AG09309 (cell line): ENCODE measurements around the gene HELZ.
"Not testable (repeated sequence)": the region's sequence is repeated elsewhere in the genome, so short reads cannot be mapped to it uniquely, and the experiment has no call there.

Source experiments
- DNase-seq: peaks from one replicate; pipeline ENCODE4 v3.0.0-alpha.2; 2010; ENCODE audit warnings: low read depth
- H3K4me3 ChIP-seq: 2 replicates; pipeline ENCODE4 v1.5.1; 2011; ENCODE audit warnings: mild to moderate bottlenecking, low read depth, low read length, moderate library complexity; ENCODE audit not compliant: control insufficient read depth
- CTCF ChIP-seq: IDR thresholded peaks from 2 replicates; pipeline ENCODE4 v1.5.1; 2011; ENCODE audit warnings: mild to moderate bottlenecking, low read depth, low read length, inconsistent platforms; ENCODE audit not compliant: insufficient read depth, control insufficient read depth; ENCODE audit errors: missing control alignments

The HELZ gene

GRCh38 chr17:67105213-67105612 is 139.8 kb downstream of the HELZ start:
- peak; percentile 72 for DNase-seq
- TF ChIP-seq CTCF: no peak
- no peak overlapping the region for H3K4me3 ChIP-seq

- DNase-seq, H3K4me3 ChIP-seq: not testable (repeated sequence)
Measured at GRCh38 chr17:67104641-67105040, 140.4 kb downstream of the HELZ start.

- no peak for TF ChIP-seq CTCF
- no peak overlapping the region for H3K4me3 ChIP-seq
- DNase-seq: no peak
Measured at GRCh38 chr17:67098006-67098405, 147.0 kb downstream of the HELZ start.

- H3K4me3 ChIP-seq: no peak overlapping the region
- no peak for TF ChIP-seq CTCF
- no peak for DNase-seq
Measured at GRCh38 chr17:67096609-67097008, 148.4 kb downstream of the HELZ start.

- TF ChIP-seq CTCF: no peak
- H3K4me3 ChIP-seq: no peak overlapping the region
- DNase-seq: no peak
Measured at GRCh38 chr17:67095803-67096202, 149.2 kb downstream of the HELZ start.

GRCh38 chr17:67095291-67095690 is 149.7 kb downstream of the HELZ start:
- not testable (repeated sequence) for H3K4me3 ChIP-seq, DNase-seq

GRCh38 chr17:67093348-67093747 is 151.6 kb downstream of the HELZ start:
- DNase-seq: no peak
- H3K4me3 ChIP-seq: no peak overlapping the region
- no peak for TF ChIP-seq CTCF

- DNase-seq, H3K4me3 ChIP-seq: not testable (repeated sequence)
Measured at GRCh38 chr17:67092710-67093109, 152.3 kb downstream of the HELZ start.
